NCI-H1930 (cell line): Measurements from ENCODE around the gene NOLC1.
"Not testable (repeated sequence)": the region's sequence is repeated elsewhere in the genome, so short reads cannot be mapped to it uniquely, and the experiment has no call there.

ENCODE experiments used
- DNase-seq, 2 experiments: peaks; one replicate each; lab custom pipeline; 2025; lab: John Stamatoyannopoulos, UW

Gene NOLC1

GRCh38 chr10:102154466-102155116, 2.4 kb downstream of the NOLC1 start:
- no peak for DNase-seq

GRCh38 chr10:102157224-102157623, 5.0 kb downstream of the NOLC1 start:
- no peak for DNase-seq

GRCh38 chr10:102159051-102159597, 6.9 kb downstream of the NOLC1 start:
- DNase-seq, result no peak

GRCh38 chr10:102159831-102160230, 7.6 kb downstream of the NOLC1 start:
- DNase-seq, result no peak

GRCh38 chr10:102163342-102163989, 11.3 kb downstream of the NOLC1 start:
- DNase-seq, result no peak

GRCh38 chr10:102167861-102168260, 15.7 kb downstream of the NOLC1 start:
- DNase-seq, result no peak

- DNase-seq, result no peak
These were observed 18.4 kb downstream of the NOLC1 start for GRCh38 chr10:102170602-102171001.

- DNase-seq, result no peak
These were observed 20.1 kb downstream of the NOLC1 start for GRCh38 chr10:102172288-102172687.

GRCh38 chr10:102175415-102175814, 23.2 kb downstream of the NOLC1 start:
- no peak for DNase-seq

GRCh38 chr10:102184606-102185005, 32.4 kb downstream of the NOLC1 start:
- no peak for DNase-seq

GRCh38 chr10:102185272-102185671, 33.1 kb downstream of the NOLC1 start:
- no peak for DNase-seq

GRCh38 chr10:102185811-102186527, 33.8 kb downstream of the NOLC1 start:
- DNase-seq, result no peak

GRCh38 chr10:102188298-102188940, 36.2 kb downstream of the NOLC1 start:
- DNase-seq, result no peak

GRCh38 chr10:102188941-102189898, 37.0 kb downstream of the NOLC1 start:
- DNase-seq, result not testable (repeated sequence)

- DNase-seq, result no peak
These were observed 39.8 kb downstream of the NOLC1 start for GRCh38 chr10:102191956-102192355.

GRCh38 chr10:102195296-102195870, 43.2 kb downstream of the NOLC1 start:
- DNase-seq, result no peak

- no peak for DNase-seq
These were observed 44.7 kb downstream of the NOLC1 start for GRCh38 chr10:102196893-102197292.

- no peak for DNase-seq
These were observed 45.8 kb downstream of the NOLC1 start for GRCh38 chr10:102198027-102198426.

- no peak for DNase-seq
These were observed 48.8 kb downstream of the NOLC1 start for GRCh38 chr10:102200751-102201640.

GRCh38 chr10:102202386-102202785, 50.2 kb downstream of the NOLC1 start:
- no peak for DNase-seq
